GM21528 (cell line): Measurements from ENCODE around the gene TNFRSF12A.

Experiments
- ATAC-seq: cut with Tn5 transposase; IDR thresholded peaks from one replicate; pipeline ENCODE4 v1.9.1; 2021; ENCODE audit warnings: mild to moderate bottlenecking, moderate library complexity; ENCODE audit not compliant: unreplicated experiment, low FRiP score

Gene TNFRSF12A

DNA sequence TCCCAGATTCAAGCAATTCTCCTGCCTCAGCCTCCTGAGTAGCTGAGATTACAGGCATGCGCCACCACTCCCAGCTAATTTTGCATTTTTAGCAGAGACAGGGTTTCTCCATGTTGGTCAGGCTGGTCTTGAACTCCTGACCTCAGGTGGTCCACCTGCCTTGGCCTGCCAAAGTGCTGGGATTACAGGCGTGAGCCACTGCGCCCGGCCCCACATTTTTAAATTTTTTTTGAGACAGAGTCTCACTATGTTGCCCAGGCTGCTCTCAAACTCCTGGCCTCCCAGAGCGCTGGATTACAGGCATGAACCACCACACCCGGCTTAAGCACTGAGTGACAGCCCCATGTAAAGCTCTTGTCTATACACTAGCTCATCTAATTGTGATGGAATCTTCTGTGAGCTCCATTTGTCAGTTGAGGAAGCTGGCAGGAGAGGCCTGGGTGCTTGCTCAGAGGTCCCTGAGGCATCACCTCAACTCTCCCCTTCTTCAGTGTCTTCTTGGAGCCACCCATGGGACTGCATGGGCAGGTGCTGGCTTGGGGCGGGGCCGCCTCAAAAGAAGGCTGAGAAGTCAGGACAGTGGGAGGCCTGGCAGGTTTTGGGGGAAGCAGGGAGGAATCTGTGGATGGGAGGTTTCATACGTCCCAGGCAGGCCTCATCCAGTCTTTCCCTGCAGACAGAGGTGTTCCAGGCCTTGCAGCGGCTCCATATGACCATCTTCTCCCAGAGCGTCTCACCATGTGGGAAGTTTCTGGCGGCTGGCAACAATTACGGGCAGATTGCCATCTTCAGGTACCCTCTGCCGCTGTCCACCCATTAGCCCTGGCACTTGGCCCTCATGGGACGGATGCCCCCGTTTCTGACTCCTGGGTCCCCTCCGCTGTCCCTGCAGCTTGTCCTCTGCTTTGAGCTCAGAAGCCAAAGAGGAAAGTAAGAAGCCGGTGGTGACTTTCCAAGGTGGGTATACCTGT is 5.1 kb downstream of the TNFRSF12A start:
- ATAC-seq = no peak

GRCh38 chr16:3026003-3026378 is 5.8 kb downstream of the TNFRSF12A start:
- ATAC-seq = no peak

DNA sequence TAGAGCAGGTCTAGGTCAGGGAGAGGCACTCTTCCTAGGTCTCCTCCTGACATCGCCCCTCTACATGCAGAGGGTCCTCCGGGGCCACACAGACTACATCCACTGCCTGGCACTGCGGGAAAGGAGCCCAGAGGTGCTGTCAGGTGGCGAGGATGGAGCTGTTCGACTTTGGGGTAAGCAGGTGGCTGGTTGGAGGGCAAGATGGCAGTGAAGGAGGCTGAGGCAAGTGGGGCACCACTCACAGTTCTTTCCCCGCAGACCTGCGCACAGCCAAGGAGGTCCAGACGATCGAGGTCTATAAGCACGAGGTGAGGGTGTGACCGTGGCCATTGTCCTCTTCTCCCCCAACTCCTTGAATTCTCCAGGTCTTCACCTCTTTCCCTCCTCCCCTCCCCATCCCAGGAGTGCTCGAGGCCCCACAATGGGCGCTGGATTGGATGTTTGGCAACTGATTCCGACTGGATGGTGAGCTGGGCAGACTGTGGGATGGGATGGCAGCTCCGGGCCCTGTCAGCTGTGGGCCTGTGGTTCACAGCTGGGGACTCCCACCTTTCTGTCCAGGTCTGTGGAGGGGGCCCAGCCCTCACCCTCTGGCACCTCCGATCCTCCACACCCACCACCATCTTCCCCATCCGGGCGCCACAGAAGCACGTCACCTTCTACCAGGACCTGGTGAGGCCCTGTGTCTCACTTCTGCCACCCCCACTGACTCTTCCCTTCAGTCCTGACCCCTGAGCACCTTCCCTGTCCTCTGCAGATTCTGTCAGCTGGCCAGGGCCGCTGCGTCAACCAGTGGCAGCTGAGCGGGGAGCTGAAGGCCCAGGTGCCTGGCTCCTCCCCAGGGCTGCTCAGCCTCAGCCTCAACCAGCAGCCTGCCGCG is 6.7 kb downstream of the TNFRSF12A start:
- no peak for ATAC-seq

- ATAC-seq = no peak
These were observed 7.3 kb downstream of the TNFRSF12A start for GRCh38 chr16:3027489-3027795.

DNA sequence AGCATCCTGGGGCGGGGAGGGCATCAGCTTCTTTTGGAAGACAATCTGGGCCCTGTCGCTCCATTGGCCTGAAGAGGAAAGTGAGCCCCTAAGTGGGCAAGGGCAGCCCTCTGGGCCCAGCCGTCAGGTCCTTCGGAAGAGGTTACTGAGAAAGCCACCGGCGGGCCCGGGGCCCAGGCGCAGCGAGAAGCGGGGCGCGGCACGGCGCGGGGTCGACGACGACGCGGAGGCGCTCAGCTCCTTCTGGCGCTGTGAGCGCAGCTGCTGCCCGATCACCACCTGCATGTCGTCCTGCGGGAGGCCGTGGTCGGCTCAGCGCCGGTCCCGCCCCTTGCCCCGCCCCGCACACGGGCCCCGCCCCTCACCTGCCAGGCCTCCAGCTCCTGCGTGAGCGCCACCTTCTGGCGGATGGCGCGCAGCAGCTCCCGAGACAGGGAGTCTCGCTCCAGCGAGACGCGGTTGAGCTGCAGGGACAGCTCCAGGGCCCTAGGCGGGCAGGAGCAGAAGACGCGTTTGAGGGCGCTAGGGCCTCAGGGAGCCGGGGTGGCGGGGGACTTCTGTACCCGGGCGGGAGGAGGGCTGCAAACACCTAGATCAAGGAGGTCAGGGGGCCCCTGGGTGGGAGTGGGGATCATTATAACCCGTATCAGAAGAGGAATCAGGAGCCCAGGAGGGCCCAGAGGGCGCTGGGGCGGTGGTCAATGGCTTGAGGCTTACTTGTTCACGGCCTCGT is 8.0 kb downstream of the TNFRSF12A start:
- no peak for ATAC-seq

DNA sequence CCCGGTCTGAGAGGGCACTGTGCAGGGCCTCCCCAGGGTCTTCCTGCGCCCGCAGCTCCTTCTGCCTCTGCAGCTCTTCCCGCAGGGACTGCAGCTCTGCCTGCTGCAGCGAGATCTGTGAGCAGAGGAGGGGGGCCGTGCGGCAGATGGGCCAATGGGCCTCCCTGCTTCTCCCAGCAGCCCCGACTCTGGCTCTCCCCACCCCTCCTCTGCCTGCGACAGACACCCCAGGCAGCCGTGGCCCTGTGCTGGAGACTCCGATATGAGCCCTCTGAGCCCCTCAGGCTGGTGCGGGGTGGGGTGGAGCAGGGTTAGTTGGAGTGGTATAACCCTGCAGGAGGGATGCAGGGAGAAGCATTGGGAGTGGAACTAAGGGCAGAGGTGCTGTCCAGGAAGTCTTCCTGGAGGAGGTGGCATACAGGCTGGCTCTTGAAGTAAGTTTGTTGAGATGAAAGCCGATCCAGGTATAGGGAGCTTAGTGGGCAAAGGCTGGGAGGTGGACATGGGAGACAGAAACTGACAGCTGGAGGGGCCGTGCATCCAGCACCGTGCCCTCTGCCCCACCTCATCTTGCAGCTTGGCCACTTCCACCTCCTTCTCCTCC is 8.7 kb downstream of the TNFRSF12A start:
- no peak for ATAC-seq

DNA sequence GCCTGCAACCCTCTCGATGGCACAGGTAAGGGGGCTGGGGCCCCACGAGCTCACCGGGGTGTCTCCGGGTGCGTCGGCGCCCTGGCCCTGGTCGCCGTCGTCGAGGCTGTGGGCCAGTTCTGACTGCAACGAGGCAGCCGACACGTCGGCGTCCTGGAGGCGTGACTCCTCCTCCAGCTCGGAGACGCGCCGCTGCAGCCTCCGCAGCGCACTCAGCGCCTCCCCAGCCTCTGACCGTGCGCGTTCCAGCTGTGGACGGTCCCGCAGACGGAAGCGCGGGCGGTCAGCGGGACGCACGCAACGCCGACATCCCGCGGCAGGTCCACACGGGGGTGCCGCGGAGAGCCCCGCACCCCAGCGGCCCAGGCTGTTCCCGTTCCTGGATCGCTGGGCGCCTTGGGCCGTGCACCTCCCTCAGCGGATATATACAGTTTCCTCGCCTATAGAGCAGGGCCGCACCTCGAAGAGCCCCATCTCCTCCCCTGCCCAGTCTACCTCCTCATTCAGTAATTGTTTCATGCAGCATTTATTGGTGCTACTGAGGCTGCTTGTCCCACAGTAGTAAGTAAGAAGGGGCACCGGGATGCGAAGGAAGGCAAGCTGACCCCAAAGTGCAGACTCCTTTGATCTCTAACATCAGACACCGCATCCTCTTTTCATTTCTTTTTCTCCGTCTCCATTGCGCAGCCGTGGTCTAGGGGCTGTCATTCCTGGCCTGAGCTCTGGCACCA is 9.5 kb downstream of the TNFRSF12A start:
- ATAC-seq = no peak

- no peak for ATAC-seq
These were observed 10.3 kb downstream of the TNFRSF12A start for GRCh38 chr16:3030222-3031212.

GRCh38 chr16:3032624-3033023 is 12.5 kb downstream of the TNFRSF12A start:
- no peak for ATAC-seq

DNA sequence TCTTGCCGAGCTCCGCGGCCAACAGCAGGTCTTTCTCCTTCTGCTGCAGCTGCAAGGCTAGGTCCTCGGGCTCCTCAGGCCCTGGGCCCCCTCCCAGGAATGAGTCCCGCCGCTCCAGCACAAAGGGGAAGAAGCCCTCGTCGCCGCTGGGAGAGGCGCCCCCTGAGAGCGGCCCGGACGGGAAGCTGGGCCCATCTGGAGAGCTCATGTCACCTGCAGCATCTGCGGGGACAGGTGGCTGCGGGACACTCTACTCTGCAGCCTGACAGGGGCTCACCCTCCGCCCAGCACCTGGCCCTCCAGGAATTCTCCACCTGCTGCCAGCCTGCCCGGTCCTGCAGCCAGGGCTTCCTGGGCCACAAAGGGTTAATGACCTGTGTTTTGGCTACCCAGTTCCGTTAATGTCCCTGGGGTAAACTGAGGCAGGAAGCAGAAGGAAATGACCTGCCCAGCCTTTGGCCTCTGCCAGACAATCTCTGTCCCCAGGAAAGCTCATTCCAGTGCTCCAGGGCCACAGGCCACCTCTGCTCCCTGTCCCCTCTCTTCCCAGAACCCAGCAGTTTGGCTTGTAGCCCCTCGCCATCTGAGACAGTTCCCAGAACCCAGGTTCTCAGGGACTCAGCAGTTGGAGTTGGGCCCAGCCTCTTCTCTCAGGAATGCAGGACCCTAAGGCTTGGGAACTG is 15.3 kb downstream of the TNFRSF12A start:
- ATAC-seq = no peak

DNA sequence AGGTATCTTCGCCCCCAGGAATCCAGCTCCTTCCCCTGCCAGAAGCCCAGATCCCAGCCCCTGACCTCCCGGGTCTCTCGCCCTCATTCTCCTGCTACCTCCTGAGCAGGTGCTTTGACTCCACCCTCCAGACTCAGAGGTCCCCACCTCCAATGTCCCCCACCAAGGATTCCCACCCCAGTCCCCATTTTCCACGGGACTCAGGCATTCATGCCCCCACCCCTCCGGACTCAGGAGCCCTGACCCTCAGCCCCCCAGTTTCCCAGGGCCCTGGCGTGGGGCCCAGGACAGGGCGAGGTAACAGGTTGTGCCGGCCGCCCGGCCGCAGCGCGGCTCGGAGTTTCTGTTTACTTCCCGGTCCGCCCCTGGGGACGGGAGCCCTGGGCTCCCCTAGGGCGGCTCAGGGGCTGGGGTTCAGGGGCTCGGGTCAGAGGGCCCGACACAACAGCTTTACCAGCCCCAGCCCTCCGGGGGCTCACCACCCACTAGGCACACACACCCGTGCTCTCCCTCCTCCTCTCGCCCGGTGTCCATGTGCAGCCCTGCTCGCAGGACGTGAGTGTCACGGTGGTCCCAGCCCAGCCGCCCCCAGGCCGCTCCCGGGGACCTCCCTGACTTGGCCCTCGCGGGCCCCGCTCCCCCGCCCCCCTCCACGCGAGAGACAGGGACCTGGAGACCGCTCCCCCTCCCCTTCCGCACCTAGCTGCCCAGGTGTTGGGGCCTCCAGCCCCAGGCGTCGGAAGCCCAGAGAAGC is 16.0 kb downstream of the TNFRSF12A start:
- no peak for ATAC-seq

DNA sequence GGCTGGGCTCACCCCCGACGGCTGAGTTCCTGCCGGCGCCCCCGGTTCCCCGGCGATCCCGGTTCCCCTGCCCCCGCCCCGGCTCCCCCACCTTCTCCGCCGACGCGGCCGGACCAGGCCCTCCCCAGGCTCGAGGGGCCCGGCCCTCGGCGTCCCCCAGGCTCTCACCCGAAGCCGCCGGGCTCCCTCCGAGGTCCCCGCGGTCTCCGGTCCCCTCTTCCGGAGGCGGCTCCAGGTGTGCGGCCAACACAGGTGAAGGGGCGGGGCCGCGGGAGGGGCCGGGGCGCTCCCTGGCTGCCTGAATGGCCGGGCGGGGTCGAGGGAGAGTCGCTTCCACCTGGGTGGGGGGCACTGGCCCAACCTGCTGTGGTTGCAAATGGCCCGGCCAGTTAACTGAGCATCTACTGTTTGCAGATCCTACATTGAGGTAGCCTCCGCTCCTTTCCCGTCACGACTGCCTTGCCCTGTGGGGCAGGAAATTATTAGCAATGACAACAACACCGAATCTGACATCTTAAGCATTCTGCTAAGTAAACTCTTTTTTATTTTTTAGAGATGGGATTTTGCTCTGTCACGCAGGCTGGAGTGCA is 16.7 kb downstream of the TNFRSF12A start, which contains the start of gene BICDL2:
BICDL2 (minus strand) TSS at position 219 of the 590 bp plus-strand sequence. CDS start 1,448 bp downstream, outside the sequence.
- ATAC-seq = no peak

- no peak for ATAC-seq
These were observed 18.1 kb downstream of the TNFRSF12A start for GRCh38 chr16:3038256-3038655.

DNA sequence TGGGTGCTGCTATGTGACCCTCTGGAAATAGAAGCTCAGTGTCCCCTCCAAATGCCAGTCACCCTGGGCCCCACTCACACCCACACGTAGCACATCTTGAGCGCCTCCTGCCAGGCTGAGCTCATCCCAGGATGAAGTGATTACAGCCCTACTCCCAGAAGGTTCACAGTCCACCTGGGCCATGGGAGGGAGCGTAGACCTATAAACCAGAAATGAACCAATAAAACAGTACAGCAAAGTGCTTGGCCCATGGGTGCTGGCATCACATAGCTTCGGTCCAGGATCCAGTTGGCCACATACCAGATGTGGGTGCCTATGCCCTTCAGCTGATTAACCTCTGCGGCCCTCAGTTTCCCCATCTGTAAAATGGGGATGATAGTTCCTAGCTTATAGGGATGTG is 18.7 kb downstream of the TNFRSF12A start:
- no peak for ATAC-seq

- no peak for ATAC-seq
These were observed 22.2 kb downstream of the TNFRSF12A start for GRCh38 chr16:3042376-3042775.

- no peak for ATAC-seq
These were observed 24.5 kb downstream of the TNFRSF12A start for GRCh38 chr16:3044708-3045107.
